Kidney (tissue), 14 donors: ENCODE measurements around the gene TCF4. TPM values are rescaled to one million over a fixed set of nuclear protein-coding genes. Genes with fewer than 3 reads are reported as not detected.

Experiments
- DNase-seq, 5 donors: peaks; one replicate each; pipeline ENCODE4 v3.0.0-alpha.2; 2013 to 2020
- FAIRE-seq: peaks from 2 replicates; lab custom pipeline; 2012; peaks lifted over from hg19 to GRCh38; lab: Jason Lieb, UNC
- H3K27ac ChIP-seq, 2 donors: one replicate each; pipeline ENCODE4 v1.7.0; 2013; ENCODE audit warnings: low read depth in 2 of 2, low read length in 2 of 2, inconsistent platforms in 1 of 2
- H3K27me3 ChIP-seq: one replicate; pipeline ENCODE4 v1.7.1; 2013; ENCODE audit warnings: low read length, inconsistent platforms; ENCODE audit not compliant: control insufficient read depth, insufficient read depth
- H3K36me3 ChIP-seq, 3 donors: one replicate each; pipeline versions ENCODE4 v1.7.0 to v1.7.1; 2013; ENCODE audit warnings: low read length in 3 of 3, control low read depth in 1 of 3, inconsistent platforms in 1 of 3; ENCODE audit not compliant: insufficient read depth in 3 of 3, control insufficient read depth in 2 of 3
- H3K4me1 ChIP-seq, 3 donors: one replicate each; pipeline versions ENCODE4 v1.7.0 to v1.7.1; 2013; ENCODE audit warnings: low read length in 3 of 3, inconsistent platforms in 1 of 3, low read depth in 1 of 3; ENCODE audit not compliant: control insufficient read depth in 2 of 3, insufficient read depth in 2 of 3
- H3K4me3 ChIP-seq, 3 donors: one replicate each; pipeline versions ENCODE4 v1.7.0 to v1.8.1; 2013; ENCODE audit warnings: low read length in 3 of 3, control low read depth in 1 of 3, inconsistent platforms in 1 of 3
- H3K9ac ChIP-seq, 3 donors: one replicate each; pipeline versions ENCODE4 v1.7.0 to v1.7.1; 2013; ENCODE audit warnings: low read length in 3 of 3, control low read depth in 1 of 3, inconsistent platforms in 1 of 3
- H3K9me3 ChIP-seq, 3 donors: one replicate each; pipeline versions ENCODE4 v1.7.0 to v1.7.1; 2013; ENCODE audit warnings: low read length in 3 of 3, control low read depth in 1 of 3, inconsistent platforms in 1 of 3; ENCODE audit not compliant: control insufficient read depth in 2 of 3, insufficient read depth in 1 of 3
- CTCF ChIP-seq: IDR thresholded peaks from 3 replicates; pipeline ENCODE4 v1.5.1; 2012; ENCODE audit warnings: mild to moderate bottlenecking, moderate library complexity, borderline replicate concordance; ENCODE audit not compliant: insufficient read depth; ENCODE audit errors: extremely low read depth
- intact Hi-C: fragments of 100-400 bp; cut with DNase I; formaldehyde crosslinking; loops from one replicate; pipeline ENCODE4 v1.11.1; 2022
- polyA plus RNA-seq: library from polyadenylated mRNA; stranded (reverse); fragments of 350-450 nt; fragmentation: Illumina TruSeq; extraction: RNeasy Lipid Tissue Mini Kit (QIAGEN cat#74804); gene quantifications from one replicate; pipeline ENCODE4 v1.2.3, GENCODE V29; 2014; ENCODE audit warnings: low read depth, low replicate concordance; ENCODE audit not compliant: insufficient read depth
- total RNA-seq: library from RNA; stranded (reverse); fragmentation: NEBNext Ultra II Directional; extraction: Animal tissue kit (Norgen Biotek cat#: 25700); gene quantifications from one replicate; pipeline ENCODE4 v1.2.1, GENCODE V29; 2021
- donor health status: control.
- donor health status: control.
- donor health status: control.
- donor health status: control.
- donor health status: control.
- donor health status: DM: yes; HTN: yes; CAD: no.
- donor health status: Normal renal cell carcinoma (clear cell type).

The TCF4 gene
- total and polyA plus RNA-seq, 2 donors from 2014 or later, result 4.4 to 60.3 TPM

- Histone ChIP-seq H3K36me3 (no peaks in the 10 kb centered on the region), H3K9ac (no peak overlapping the region), H3K27ac (no peak overlapping the region), H3K27me3 (no peaks in the 10 kb centered on the region), H3K4me1 (no peaks in the 10 kb centered on the region), H3K4me3 (no peak overlapping the region), H3K9me3 (no peaks in the 10 kb centered on the region)
- FAIRE-seq (no peak), DNase-seq (no peak)
- intact Hi-C loops, result no loop called here
- no peak for TF ChIP-seq CTCF
Measured at GRCh38 chr18:55442561-55442960, 145.4 kb downstream of the TCF4 start.

GRCh38 chr18:55440988-55441387 lies 147.0 kb downstream of the TCF4 start:
- Histone ChIP-seq H3K27me3 (no peaks in the 10 kb centered on the region), H3K9ac (no peak overlapping the region), H3K36me3 (no peaks in the 10 kb centered on the region), H3K27ac (no peak overlapping the region), H3K4me3 (no peak overlapping the region), H3K4me1 (no peaks in the 10 kb centered on the region), H3K9me3 (no peaks in the 10 kb centered on the region)
- TF ChIP-seq CTCF, result no peak
- no peak for FAIRE-seq
- DNase-seq, result no peak
- intact Hi-C loops, result no loop called here

GRCh38 chr18:55439056-55439455 lies 148.9 kb downstream of the TCF4 start:
- H3K9ac ChIP-seq, result no peak overlapping the region
- TF ChIP-seq CTCF, result no peak
- no peak for DNase-seq
- no peaks in the 10 kb centered on the region for H3K4me1 ChIP-seq
- no peaks in the 10 kb centered on the region for H3K36me3 ChIP-seq
- no peak overlapping the region for H3K27ac ChIP-seq
- H3K4me3 ChIP-seq, result no peak overlapping the region
- intact Hi-C loops, result no loop called here
- H3K9me3 ChIP-seq, result no peaks in the 10 kb centered on the region
- FAIRE-seq, result no peak
- no peaks in the 10 kb centered on the region for H3K27me3 ChIP-seq

GRCh38 chr18:55435592-55435991 lies 152.4 kb downstream of the TCF4 start:
- no peaks in the 10 kb centered on the region for H3K36me3 ChIP-seq
- no peak for TF ChIP-seq CTCF
- H3K27ac ChIP-seq, result no peak overlapping the region
- no peaks in the 10 kb centered on the region for H3K27me3 ChIP-seq
- H3K4me3 ChIP-seq, result no peak overlapping the region
- DNase-seq, result no peak
- intact Hi-C loops, result no loop called here
- H3K4me1 ChIP-seq, result no peaks in the 10 kb centered on the region
- H3K9me3 ChIP-seq, result no peaks in the 10 kb centered on the region
- no peak for FAIRE-seq
- H3K9ac ChIP-seq, result no peak overlapping the region
